HUDEP-2 (cell line): ENCODE data around the gene HEXIM1.

Experiments used
- DNase-seq, 76 experiments: peaks; one replicate each; lab custom pipeline; 2025; ENCODE audit not compliant: unreplicated experiment in 76 of 76; lab: John Stamatoyannopoulos, UW

Gene HEXIM1, protein sequence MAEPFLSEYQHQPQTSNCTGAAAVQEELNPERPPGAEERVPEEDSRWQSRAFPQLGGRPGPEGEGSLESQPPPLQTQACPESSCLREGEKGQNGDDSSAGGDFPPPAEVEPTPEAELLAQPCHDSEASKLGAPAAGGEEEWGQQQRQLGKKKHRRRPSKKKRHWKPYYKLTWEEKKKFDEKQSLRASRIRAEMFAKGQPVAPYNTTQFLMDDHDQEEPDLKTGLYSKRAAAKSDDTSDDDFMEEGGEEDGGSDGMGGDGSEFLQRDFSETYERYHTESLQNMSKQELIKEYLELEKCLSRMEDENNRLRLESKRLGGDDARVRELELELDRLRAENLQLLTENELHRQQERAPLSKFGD

DNA sequence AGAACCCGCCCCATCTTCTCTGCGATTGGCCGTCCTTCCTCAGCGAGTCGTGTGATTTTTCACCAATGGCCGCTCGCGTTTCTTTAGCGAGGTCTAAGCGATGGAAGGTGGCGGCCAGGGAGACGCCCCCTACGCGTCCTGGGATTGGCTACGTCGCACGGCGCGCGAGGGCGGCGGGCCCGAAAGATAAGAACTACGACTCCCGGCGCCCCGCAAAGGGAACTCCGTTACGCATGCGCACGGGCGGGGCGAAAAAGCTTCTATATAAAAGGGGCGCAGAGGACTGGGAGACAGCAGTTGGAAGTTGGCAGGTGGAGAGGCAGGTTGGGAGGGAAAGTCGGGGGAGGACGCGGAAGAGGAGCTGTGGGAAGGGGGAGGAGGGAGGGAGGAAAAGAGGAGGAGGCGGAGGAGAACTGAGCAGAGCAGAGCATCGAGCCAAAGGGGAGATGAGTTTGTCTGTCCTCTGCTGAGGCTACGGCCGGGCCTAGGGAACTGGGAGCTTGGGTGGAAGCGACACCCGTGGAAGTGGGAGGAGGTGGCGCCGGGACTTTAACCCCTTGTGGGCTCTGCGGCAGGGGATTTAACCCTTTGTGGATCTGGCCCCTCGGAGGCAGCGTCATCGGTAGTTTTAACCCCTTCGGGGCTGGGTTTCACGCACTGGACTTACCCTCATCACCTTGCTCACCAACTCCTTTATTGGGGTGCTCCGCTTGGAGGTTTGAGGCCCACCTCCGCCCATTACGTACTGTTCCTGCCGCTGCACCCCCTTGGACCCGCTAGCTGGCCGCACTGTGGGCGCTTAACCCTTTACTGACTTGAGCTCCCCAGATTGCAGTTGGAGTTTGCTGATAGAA is at the start of gene HEXIM1:
Gene HEXIM1 (plus strand): TSS at position 293 of the 854 bp plus-strand sequence. CDS start 716 bp downstream, outside the sequence.
- peak in 75 of 76 experiments; percentile 77 to 100 (median 98) for DNase-seq

DNA sequence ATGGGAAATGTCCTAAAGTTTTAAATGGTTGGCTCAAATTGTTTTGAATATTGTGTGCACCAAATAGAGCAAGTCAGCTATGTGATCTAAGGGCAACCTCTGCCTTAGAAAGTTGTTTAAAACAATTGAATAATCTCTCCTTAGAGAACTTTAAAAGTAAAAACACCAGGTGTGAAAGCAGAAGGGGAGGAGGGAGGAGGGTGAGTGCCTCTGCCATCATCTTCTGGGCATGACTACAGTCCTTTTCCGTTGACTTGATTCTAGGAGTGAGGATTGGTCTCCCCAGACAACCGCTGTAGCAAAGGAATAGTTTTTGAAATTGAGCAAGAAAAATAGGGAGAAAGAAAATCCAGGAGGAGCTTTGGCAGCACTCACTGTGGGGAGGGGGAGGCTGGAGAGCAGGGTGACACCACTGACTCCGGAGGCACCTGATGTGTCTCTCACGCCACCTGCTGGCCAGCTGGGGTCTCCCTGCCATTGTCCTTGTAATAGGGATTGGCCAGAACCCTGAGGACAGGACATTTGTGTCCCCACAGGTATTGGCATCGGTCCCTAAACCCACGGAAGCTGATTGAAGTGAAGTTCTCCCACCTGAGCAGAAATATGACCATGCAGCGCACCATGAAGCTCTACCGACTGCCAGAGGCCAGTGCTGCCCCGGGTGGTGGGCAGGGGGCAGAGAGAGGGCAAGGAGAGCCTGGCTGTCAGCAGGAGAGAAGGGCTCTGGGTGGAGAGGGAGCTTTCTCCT is 49.2 kb upstream of the HEXIM1 start:
- peak in 67 of 76 experiments; percentile 3 to 78 (median 46) for DNase-seq

DNA sequence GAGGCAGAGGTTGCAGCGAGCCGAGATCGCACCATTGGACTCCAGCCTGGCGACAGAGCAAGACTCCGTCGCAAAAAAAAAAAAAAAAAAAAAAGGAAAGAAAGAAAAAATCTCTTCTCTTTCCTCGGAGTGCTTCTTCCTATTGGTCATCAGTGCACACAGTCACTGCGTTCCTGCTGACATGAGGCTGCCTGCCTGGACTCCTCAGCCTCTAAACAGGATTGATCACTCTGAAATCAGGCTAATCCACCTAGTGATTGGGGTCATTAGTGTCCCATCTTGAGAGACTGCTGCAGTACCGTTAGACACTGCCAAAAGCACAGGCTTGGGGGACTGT is 46.8 kb upstream of the HEXIM1 start:
- DNase-seq, result no peak

DNA sequence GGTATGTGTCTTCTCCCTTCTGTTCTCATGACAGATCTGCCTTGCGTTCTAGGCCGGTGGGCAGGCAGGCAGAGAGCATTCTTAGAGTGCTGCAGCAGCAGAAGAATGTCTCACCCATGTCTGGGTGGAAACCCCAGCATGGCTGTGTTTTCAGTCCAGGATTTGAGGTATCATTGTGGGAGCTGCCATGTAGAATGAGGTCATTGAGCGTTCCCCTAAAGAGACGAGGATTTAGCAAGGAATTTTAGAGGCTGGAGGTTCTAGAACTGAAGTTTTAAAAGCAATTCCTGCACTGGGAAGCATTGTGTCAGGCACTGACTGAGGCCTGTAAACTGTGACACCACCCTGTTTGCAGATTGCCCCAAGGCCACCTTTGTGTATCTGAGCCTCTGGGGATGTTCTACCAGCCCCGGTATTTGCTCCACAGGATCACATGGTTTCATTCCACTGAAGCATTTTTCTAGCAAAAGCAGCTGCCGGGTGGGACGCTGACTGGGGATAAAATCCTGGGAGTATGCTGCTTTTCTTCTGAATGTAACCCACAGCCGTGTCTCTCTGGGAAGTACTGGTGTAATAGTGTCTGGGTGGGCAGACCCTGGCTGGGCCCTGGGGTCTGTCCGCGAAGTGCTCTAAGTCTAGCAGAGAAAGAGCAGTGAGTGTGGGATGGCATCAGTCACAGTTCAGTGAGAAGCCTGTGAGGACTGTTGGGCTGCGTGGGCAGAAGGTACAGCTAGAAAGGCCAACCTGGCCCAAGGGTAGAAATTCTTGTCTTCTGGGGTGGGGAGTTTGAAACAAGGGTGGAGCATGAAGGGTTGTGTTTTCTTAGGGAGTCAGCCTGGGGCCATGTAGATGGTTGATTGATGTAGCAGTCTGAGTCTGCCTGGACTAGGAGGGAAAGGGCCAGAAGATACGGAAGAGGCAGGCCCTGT is 46.1 kb upstream of the HEXIM1 start:
- DNase-seq, result no peak

DNA sequence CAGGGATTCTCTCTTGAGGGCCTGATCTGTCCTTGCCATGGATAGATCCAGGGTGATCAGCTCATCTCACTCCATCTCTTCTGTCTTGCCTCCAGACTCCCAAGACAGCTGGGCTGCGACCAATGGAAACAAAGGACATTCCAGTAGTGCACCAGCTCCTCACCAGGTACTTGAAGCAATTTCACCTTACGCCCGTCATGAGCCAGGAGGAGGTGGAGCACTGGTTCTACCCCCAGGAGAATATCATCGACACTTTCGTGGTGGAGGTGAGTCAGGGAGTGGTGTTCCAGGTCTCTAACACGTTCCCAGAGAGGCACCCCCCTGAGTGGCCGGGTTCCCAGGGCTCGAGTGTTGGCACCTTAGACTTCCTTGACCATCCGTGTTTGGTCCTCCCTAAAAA is 45.4 kb upstream of the HEXIM1 start:
- no peak for DNase-seq

DNA sequence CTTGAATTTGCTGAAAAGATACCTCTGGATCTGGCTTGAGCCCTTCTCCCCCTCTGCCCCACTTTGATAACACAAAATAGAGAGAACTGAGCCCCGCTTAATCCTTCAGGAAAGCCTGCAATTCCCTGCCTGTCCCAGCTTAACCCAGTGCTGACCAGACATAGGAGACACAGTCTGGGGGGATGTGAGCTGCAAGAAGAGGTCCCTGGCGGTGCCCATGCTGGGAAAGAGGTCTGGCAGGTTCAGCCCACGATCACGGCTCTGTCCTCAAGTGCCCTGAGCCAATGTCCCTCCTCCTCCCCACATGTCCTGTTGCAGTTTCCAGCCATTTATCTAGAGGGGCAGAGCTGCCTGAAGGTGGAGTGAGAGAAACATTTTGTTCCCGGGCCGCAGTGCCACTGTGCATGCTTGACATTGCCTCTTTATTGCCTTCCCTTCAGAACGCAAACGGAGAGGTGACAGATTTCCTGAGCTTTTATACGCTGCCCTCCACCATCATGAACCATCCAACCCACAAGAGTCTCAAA is 44.9 kb upstream of the HEXIM1 start:
- DNase-seq, result no peak

DNA sequence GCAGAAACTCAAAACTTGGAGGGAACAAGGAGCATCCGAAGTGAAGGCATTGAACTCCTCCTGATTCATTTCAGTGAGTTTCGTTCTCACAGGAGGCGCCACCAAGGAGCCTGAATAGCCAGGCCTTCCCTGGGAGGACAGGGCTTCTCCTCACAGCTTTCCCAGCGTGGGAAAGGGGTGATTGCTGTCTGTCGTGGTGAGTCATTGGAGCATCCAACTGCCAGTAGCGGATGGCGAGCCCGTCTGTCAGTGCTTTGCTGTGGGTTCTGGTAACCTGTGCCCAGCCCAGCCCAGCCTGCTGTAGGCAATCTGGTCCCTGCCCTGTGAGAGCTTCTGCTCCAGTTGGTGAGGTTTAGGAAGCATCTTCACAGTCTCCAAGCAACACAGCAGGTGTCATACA is 44.2 kb upstream of the HEXIM1 start:
- DNase-seq, result no peak

DNA sequence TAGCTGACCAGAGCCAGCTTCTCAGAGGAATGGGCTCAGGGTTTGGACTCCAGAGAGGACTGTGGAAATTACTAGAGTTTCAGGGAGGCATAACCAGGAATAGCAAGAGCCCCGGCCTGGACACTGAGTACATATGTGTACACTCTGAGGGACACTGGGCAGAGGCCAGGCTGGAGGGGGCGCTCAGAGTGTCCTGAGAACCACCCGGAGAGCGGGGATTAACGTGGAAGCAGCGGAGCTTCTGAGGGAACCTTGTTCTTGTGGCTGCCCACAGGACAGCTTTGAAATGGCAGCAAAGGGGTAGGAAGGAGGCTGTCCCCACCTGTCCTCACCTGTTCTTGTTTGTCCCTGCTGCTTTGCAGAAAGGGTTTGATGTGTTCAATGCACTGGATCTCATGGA is 43.8 kb upstream of the HEXIM1 start:
- no peak for DNase-seq

DNA sequence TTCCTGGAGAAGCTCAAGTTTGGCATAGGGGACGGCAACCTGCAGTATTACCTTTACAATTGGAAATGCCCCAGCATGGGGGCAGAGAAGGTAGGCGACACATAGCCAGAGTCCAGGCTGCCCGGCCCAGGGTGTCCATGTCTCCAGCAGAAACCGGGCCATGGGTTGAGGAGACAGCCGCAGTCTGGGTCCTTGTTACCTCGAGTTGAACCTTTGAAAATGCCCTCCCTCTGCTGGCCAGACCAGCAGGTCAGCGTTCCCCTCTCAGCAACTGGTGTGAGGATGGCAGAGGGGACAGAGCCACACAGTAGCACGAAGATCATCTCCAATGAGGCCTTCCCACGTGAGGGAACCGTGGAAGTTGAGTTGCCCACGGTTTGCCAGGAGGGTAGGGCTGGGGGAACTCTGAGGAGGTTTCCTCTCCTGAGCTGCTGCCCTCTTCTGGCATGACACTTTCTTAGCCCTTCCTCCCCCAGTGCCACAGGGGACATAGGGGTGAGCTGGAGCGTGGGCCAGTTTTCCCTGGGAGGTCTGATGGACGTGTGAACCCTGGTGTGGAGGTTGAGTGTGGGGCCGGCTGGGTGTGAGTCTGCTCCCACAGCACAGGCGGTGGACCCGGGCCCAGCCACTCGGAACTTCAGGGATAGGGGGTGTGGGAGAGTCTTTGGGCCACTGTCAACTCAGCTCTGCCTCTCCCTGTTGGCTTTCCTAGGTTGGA is 43.2 kb upstream of the HEXIM1 start:
- no peak for DNase-seq

DNA sequence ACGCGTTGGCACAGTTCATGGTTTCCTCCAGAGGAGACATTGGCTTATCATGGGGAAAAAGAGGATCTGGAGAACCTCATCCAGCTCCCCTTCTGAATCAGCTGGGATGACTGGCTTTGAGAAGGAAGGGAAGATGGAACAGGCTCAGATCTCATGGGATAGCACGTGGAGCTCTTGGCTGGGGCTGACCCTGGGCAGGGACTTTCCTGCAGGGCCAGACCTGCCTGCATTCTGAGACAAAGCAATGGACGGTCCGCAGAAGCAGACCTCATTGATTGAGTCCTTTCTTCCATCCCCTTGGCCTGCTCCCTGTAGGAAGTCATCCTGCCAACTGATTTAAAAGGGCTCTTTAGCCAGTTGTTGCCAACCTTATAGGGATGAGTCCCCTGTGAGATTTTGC is 42.2 kb upstream of the HEXIM1 start:
- DNase-seq, result no peak

DNA sequence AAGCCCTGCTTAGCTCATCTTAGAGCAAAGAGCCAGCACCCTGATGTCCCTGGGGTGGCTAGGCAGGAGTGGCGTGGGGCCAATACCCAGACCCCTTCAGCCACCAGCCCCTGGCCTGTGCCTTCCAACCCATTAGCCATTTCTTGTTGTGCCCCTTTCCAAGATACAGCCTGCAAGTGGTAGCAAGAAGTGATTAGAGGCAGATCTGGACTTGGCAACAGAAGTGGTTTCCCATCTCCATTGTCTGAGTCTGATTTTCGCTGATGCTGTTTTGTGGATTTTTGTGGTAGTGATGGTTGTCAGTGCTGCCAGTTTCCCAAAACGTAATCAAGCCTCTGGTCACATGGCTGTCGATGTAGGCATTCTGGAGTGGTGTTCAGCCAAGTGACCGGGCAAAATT is 41.7 kb upstream of the HEXIM1 start:
- no peak for DNase-seq

DNA sequence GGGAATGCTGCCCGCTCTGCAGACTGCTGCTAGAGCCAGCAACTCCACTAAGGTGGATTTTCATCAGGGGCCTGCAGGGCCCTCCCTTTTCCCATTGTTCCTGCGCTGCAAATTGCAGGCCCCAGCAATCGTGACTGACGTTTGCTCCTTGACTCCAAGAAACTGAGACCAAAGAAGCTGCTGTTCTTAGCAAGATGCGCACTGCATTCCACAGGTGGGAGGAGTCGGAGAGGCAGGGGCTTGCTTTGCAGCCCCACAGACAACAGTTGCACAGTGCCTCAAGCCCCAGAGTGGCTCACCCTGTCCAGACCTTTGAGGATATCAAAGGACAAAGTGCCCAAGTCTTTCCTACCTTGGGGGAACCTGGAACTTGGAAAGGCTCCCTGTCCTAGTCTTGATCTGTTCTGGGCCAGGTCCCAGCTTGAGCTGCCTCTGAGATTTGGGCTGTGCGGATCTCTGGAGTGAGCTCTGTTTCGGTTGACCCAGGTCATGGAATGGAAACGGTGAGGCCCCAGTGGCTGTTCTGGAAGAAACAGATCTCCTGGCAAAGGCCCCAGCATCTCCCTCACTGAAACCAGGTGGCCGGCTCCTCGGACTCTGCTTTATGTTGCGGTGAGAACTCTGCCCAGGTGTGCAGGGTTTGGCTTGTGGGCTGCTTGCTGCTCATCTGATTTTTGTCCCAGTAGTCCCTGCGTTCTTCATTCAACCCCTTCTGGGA is 40.8 kb upstream of the HEXIM1 start:
- no peak for DNase-seq

DNA sequence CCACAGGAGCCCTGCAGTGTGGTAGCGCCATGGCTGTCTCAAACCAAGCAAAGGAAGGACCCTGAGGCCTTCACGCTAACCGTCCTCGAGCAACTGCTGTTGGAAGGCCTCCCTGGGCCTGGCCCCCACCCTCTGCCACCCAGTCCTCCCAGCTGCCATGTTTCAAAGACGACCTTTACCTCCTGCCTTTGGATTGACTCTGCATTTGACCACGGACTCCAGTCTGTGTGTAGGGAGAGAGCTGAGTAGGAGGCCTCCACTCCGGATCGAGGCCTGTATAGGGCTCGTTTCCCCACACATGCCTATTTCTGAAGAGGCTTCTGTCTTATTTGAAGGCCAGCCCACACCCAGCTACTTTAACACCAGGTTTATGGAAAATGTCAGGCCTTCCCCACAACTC is 40.2 kb upstream of the HEXIM1 start:
- no peak for DNase-seq

DNA sequence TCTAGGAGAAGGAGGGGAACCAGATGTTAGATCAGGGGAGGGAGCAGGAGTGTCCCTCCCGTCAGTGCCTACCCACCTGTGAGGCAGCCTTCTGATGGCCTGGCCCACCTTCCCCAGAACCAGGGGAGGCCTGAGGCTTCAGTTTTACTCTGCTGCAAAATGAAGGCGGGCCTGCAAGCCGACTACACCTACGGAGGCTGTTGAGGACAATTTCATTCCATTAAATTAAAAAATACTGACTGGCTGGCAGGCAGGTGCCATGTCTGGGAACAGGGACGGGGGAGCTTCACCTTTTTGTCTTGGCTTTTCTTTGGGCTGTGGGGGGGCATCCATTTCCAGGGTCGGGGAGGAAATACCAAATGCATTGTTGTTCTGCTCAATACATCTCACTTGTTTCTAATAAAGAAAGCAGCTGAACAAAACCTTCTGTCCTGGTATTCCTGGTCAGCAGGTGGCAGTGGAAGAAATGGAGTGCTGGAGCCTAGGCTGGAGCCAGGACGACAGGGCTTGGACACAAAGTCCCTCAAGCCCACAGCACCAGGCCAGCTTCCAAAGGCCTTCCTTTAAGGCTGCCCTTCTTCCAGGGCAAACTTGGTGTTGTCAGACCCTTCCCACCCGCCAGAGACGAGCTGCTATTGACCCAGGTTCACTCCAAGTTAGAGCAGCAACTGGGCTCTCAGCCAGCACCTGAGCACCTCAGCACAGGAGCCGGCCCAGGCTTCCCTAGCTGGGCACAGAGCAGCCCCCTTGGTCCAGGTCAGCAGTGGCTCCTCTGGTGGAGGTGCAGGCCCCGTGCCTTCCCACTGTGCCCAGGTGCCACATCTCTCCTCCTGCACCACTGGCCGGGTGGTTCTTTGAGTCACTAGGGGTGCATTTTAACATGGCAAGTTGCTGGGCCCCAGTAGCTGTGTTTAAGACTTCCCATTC is 39.4 kb upstream of the HEXIM1 start:
- no peak for DNase-seq

DNA sequence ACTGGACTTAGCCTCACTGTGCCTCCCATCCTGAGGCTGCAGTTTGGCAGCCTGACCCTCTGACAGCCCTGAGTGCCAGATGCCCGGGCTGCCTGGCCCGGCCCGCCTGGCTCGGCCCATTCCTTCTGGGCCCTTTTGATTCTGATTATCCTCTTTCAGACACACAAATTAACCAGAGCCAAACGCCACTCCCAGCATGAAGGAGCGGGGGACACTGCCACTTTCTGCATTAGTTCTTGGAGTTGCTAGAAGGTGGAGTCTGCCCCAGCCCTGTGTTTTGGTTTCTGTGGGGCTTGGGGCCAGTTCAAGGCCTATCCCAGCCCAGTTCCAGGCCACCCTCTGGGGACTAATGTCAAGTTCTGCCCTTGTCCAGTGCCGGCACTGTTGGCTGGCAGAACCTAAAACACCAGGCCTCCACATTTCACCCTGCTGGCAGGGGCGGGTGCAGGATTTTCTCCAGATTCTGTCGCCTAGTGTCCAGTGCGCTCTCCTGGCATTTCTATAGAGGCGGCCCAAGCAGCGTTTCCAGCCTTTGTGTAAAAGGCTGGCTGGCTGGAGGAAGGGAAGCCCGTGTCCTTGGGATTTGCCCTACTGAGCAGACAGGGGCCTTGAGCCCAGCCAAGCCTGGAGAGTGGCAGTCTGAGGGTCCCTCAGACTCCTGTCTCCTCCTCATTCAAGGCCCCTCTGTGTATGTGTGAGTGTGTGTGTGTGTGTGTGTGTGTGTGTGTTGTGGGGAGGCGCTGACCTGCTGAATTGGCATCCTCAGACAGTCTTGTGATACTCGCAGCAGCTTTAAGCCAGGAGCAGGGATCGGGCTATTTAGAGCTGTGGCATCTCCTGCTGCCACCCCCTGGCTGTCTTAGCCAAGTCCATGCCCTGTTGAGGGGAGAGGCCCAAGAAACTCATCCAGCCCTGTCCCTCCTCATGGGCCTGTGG is 37.3 kb upstream of the HEXIM1 start:
- DNase-seq, result no peak

DNA sequence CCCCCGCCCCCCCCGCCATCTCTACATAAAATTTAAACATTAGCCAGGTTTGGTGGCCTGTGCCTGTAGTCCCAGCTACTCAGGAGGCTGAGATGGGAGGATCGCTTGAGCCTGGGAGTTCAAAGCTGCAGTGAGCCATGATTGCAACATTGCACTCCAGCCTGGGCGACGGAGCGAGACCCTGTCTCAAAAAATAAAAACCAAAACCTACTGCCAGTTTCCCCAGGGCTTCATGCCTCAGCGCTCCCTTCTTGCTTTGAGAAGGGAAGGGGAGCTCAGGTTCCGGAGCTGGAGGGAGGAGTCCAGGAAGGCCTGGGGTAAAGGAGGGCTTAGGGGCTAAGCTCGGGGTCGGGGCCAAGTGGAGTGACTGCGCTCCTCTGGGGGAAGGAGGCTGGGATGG is 36.4 kb upstream of the HEXIM1 start:
- DNase-seq, result no peak
